IMR-90 (cell line): ENCODE results near the gene PLB1. TPM values are rescaled to one million over a fixed set of nuclear protein-coding genes. Genes with fewer than 3 reads are reported as not detected.

Experiments used
- ATAC-seq: fragments of 200-7000 bp; cut with Tn5 transposase; 2 replicates; pipeline ENCODE4 v1.9.1; 2020; ENCODE audit warnings: low read depth, mild to moderate bottlenecking, moderate library complexity
- BruUV-seq: library from RNA; stranded (reverse); fragments of 400-500 nt; replicated peaks from 2 replicates; lab custom pipeline; 2021; lab: Mats Ljungman, UMichigan
- CTCF ChIA-PET: fragments of 300-600 bp; formaldehyde crosslinking; extraction: SDS; loops from one replicate; lab custom pipeline; 2021; ENCODE audit warnings: antibody characterized with exemption; lab: Yijun Ruan, JAX
- POLR2A ChIA-PET: fragments of 300-600 bp; sonication (Branson Sonifier 250); formaldehyde crosslinking; loops from one replicate; lab custom pipeline; 2022; ENCODE audit warnings: antibody characterized with exemption; ENCODE audit not compliant: unreplicated experiment; lab: Charles Lee
- DNase-seq: peaks from one replicate; pipeline ENCODE4 v3.0.0; 2013
- H2AFZ ChIP-seq: replicated peaks from 2 replicates; pipeline ENCODE3; 2013; ENCODE audit warnings: low read length, mild to moderate bottlenecking; ENCODE audit not compliant: poor library complexity
- H2AK5ac ChIP-seq: 2 replicates; pipeline ENCODE4 v1.6.1; 2013; ENCODE audit warnings: low read depth, low read length, inconsistent platforms
- H2AK9ac ChIP-seq: replicated peaks from 2 replicates; pipeline ENCODE3; 2013; ENCODE audit warnings: mild to moderate bottlenecking, low read depth, low read length, moderate library complexity; ENCODE audit not compliant: poor library complexity
- H2BK120ac ChIP-seq: 2 replicates; pipeline ENCODE4 v1.6.1; 2013; ENCODE audit warnings: low read depth, low read length, inconsistent platforms
- H2BK15ac ChIP-seq: 3 replicates; pipeline ENCODE4 v1.6.1; 2013; ENCODE audit warnings: low read depth, low read length, inconsistent platforms
- H2BK20ac ChIP-seq: 2 replicates; pipeline ENCODE4 v1.6.1; 2013; ENCODE audit warnings: low read depth, mild to moderate bottlenecking, inconsistent platforms, low read length, moderate library complexity
- H2BK5ac ChIP-seq: 2 replicates; pipeline ENCODE4 v1.6.1; 2013; ENCODE audit warnings: mild to moderate bottlenecking, low read depth, low read length, inconsistent platforms; ENCODE audit not compliant: poor library complexity, severe bottlenecking
- H3K14ac ChIP-seq: replicated peaks from 2 replicates; pipeline ENCODE4 v1.6.1; 2013; ENCODE audit warnings: low read depth, low read length, inconsistent platforms
- H3K18ac ChIP-seq: 2 replicates; pipeline ENCODE4 v1.6.1; 2013; ENCODE audit warnings: low read depth, low read length, control low read depth
- H3K23ac ChIP-seq: 2 replicates; pipeline ENCODE4 v1.6.1; 2013; ENCODE audit warnings: low read depth, low read length, inconsistent platforms
- H3K27ac ChIP-seq: 2 replicates; pipeline ENCODE4 v1.5.1; 2013; ENCODE audit warnings: mild to moderate bottlenecking, control low read depth, low read length; ENCODE audit not compliant: insufficient read depth
- H3K27me3 ChIP-seq: 2 replicates; pipeline ENCODE4 v1.6.1; 2013; ENCODE audit warnings: low read length; ENCODE audit not compliant: control insufficient read depth, insufficient read depth
- H3K36me3 ChIP-seq: 2 replicates; pipeline ENCODE4 v1.6.1; 2013; ENCODE audit warnings: low read length, mixed read lengths; ENCODE audit not compliant: control insufficient read depth, insufficient read depth
- H3K4ac ChIP-seq: 2 replicates; pipeline ENCODE4 v1.6.1; 2013; ENCODE audit warnings: low read depth, low read length, inconsistent platforms
- H3K4me1 ChIP-seq: 2 replicates; pipeline ENCODE4 v1.6.1; 2013; ENCODE audit warnings: low read length, mixed read lengths; ENCODE audit not compliant: control insufficient read depth, insufficient read depth
- H3K4me2 ChIP-seq: 2 replicates; pipeline ENCODE4 v1.6.1; 2013; ENCODE audit warnings: low read depth, mild to moderate bottlenecking, control low read depth, low read length, moderate library complexity
- H3K4me3 ChIP-seq: 2 replicates; pipeline ENCODE4 v1.5.1; 2013; ENCODE audit warnings: low read depth, mild to moderate bottlenecking, control low read depth, low read length, moderate library complexity; ENCODE audit not compliant: insufficient read depth
- H3K56ac ChIP-seq: 2 replicates; pipeline ENCODE4 v1.6.1; 2013; ENCODE audit warnings: low read length, inconsistent platforms; ENCODE audit not compliant: insufficient read depth; ENCODE audit errors: extremely low read depth
- H3K79me1 ChIP-seq, 2 experiments: 2 replicates each; pipeline ENCODE4 v1.6.1; 2013; ENCODE audit warnings: low read length in 2 of 2, inconsistent platforms in 1 of 2, low read depth in 1 of 2
- H3K9ac ChIP-seq: 2 replicates; pipeline ENCODE4 v1.6.1; 2013; ENCODE audit warnings: low read depth, low read length, control low read depth
- H3K9me1 ChIP-seq: 2 replicates; pipeline ENCODE4 v1.6.1; 2013; ENCODE audit warnings: low read length, inconsistent platforms; ENCODE audit not compliant: insufficient read depth
- H3K9me3 ChIP-seq: 2 replicates; pipeline ENCODE4 v1.6.1; 2013; ENCODE audit warnings: low read length; ENCODE audit not compliant: control insufficient read depth, insufficient read depth
- H4K20me1 ChIP-seq: 2 replicates; pipeline ENCODE4 v1.6.1; 2013; ENCODE audit warnings: low read length, inconsistent platforms; ENCODE audit not compliant: insufficient read depth
- H4K5ac ChIP-seq: 2 replicates; pipeline ENCODE4 v1.6.1; 2013; ENCODE audit warnings: mild to moderate bottlenecking, low read depth, low read length, control low read depth
- H4K8ac ChIP-seq, 2 experiments: 2 replicates each; pipeline ENCODE4 v1.6.1; 2013; ENCODE audit warnings: low read depth in 2 of 2, low read length in 2 of 2, control low read depth in 1 of 2, inconsistent platforms in 1 of 2
- H4K91ac ChIP-seq: 2 replicates; pipeline ENCODE4 v1.6.1; 2013; ENCODE audit warnings: low read depth, low read length, inconsistent platforms; ENCODE audit not compliant: insufficient read depth
- BHLHE40 ChIP-seq: fragments of 150-350 bp; IDR thresholded peaks from 2 replicates; pipeline ENCODE4 v1.6.1; 2016; ENCODE audit warnings: mild to moderate bottlenecking, low read depth, low read length
- CHD1 ChIP-seq: IDR thresholded peaks from 2 replicates; pipeline ENCODE4 v1.6.1; 2012; ENCODE audit warnings: low read depth, low read length, improper control_type of control experiment
- MAFK ChIP-seq: IDR thresholded peaks from 2 replicates; pipeline ENCODE4 v1.6.1; 2012; ENCODE audit warnings: low read depth, low read length, improper control_type of control experiment
- MAZ ChIP-seq: IDR thresholded peaks from 2 replicates; pipeline ENCODE4 v1.6.1; 2012; ENCODE audit warnings: low read depth, mild to moderate bottlenecking, low read length, improper control_type of control experiment, moderate library complexity, borderline replicate concordance
- NFE2L2 ChIP-seq: fragments of 150-350 bp; IDR thresholded peaks from 2 replicates; pipeline ENCODE4 v1.6.1; 2016; ENCODE audit warnings: low read depth, mild to moderate bottlenecking, low read length
- RFX5 ChIP-seq: IDR thresholded peaks from 2 replicates; pipeline ENCODE4 v1.8.0; 2012; ENCODE audit warnings: low read depth, mild to moderate bottlenecking, low read length, moderate library complexity
- SMC3 ChIP-seq: fragments of 150-350 bp; IDR thresholded peaks from 2 replicates; pipeline ENCODE4 v1.6.1; 2016; ENCODE audit warnings: low read depth, mild to moderate bottlenecking, antibody characterized with exemption, low read length, moderate library complexity
- WGBS, 2 experiments: methylation state at CpG; one replicate each; pipeline versions ENCODE4 v1.1.5 to v1.1.7; 2013; ENCODE audit warnings: missing lambda C conversion rate in 2 of 2; ENCODE audit not compliant: insufficient read length in 1 of 2; ENCODE audit errors: extremely low coverage in 2 of 2; 5-methylcytosine and 5-hydroxymethylcytosine counted together
- dilution Hi-C: fragments of 300-500 bp; cut with HindIII; formaldehyde crosslinking; loops from one replicate; pipeline ENCODE4 v1.14.3; 2018; ENCODE audit warnings: low sequenced_read_pairs; ENCODE audit not compliant: unreplicated experiment
- in situ Hi-C: fragments of 300-500 bp; cut with MboI; formaldehyde crosslinking; loops from 3 replicates; pipeline ENCODE4 v1.14.3; 2019; ENCODE audit warnings: low sequenced_read_pairs, inconsistent platforms, mixed read lengths
- intact Hi-C: fragments of 100-400 bp; cut with micrococcal nuclease; formaldehyde crosslinking; loops from 2 replicates; pipeline ENCODE4 v1.10.0; 2022
- polyA plus RNA-seq, 3 experiments: library from polyadenylated mRNA; depleted of rRNA; stranded (reverse); fragments of >200 nt; gene quantifications; 2 replicates each; pipeline ENCODE4 v1.2.3, GENCODE V29; 2012; ENCODE audit warnings: low replicate concordance in 1 of 3
- total RNA-seq: library from RNA; depleted of rRNA; stranded (reverse); fragments of >200 nt; gene quantifications from 2 replicates; pipeline ENCODE4 v1.2.3, GENCODE V29; 2012
- TF ChIP-seq, protein P1 (sequence below): fragments of 150-350 bp; IDR thresholded peaks from 2 replicates; pipeline ENCODE4 v1.6.1; 2016; ENCODE audit warnings: low read depth, mild to moderate bottlenecking, low read length, moderate library complexity, borderline replicate concordance

The PLB1 gene
- total and polyA plus RNA-seq, 2 of the 4 experiments (the other 2 are of a cell fraction): 0.74 to 0.90 TPM

DNA sequence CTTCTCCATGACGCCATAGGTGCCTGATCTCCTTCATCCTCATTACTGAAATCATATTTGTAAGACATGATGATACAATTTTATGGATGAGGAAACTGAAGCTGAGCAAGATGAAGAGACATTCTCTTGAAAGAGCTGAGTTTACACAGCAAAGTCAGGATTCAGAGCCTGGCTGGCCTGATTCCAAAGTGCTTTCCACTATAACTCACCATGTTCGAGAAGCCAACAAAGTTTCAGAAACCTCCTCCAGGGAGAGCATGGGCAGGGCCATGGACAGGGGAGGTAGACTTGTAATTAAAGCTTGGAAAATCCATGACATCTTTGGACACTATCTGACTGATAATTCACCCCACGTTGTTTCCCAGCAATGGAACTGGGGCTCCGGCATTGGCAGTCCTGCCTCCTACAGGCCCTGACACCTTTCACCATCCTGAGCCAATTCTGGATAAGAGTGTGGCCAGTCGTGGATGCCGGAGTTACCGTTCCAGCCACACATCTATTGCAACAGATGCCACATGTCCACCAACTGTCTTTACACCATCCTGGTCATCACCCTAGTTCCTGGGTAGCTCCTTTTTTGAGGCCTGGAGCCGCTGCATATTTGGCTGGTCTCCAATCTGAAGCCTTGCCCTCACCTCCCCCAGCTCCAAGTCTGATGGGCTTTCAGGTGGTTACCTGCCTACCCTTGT, 170.8 kb downstream of the PLB1 start:
- BruUV-seq: no TSS peak
- Histone ChIP-seq H3K9ac (no peak overlapping the region), H3K18ac (peak overlapping the region; percentile 46), H4K8ac (no peak overlapping the region), H3K4me1 (peaks cover 31% of the 10 kb centered on the region), H3K27me3 (no peaks in the 10 kb centered on the region), H2BK20ac (peak overlapping the region; percentile 45), H3K9me3 (no peaks in the 10 kb centered on the region), H2AK9ac (peak overlapping the region; percentile 66), H4K20me1 (no peaks in the 10 kb centered on the region), H2AFZ (no peak overlapping the region), H3K14ac (no peak overlapping the region; the same call in 1 of the 2 replicates), H2BK15ac (peak overlapping the region; percentile 53; the same call in 1 of the 3 replicates), H3K4me2 (no peak overlapping the region), H2BK5ac (no peak overlapping the region), H3K27ac (no peak overlapping the region), H3K23ac (no peak overlapping the region), H2BK120ac (peak overlapping the region; percentile 10), H2AK5ac (peak overlapping the region; percentile 60; the same call in 1 of the 2 replicates), H4K5ac (no peak overlapping the region), H4K91ac (peak overlapping the region; percentile 31), H3K4me3 (no peak overlapping the region), H3K9me1 (peaks cover 16% of the 10 kb centered on the region), H3K4ac (peak overlapping the region; percentile 40), H3K79me1 (peaks cover 0 to 13% of the 10 kb centered on the region in 2 experiments; a peak in 1 of 4 replicates), H3K36me3 (no peaks in the 10 kb centered on the region), H3K56ac (no peak overlapping the region)
- peak; percentile 49 for DNase-seq
- dilution Hi-C loops (no loop called here), intact Hi-C loops (loop anchor here (10.0 kb wide), 1 partner anchor 228 kb away; the partner anchor contains the start of gene WDR43), in situ Hi-C loops (no loop called here)
- 75% methylated on average over 6 of the region's 8 CpGs; no CpG with 5 or more reads in 1 of the 2 experiments for WGBS, 2 experiments
- ChIA-PET POLR2A (no interaction called here), CTCF (interaction anchor here (1.0 kb wide), 1 partner anchor 72 kb away, joined by 3 read pairs; no protein-coding TSS in a partner anchor)
- ATAC-seq: no peak
- TF ChIP-seq RFX5: no peak
- TF ChIP-seq BHLHE40: no peak
- TF ChIP-seq, protein P1, sequence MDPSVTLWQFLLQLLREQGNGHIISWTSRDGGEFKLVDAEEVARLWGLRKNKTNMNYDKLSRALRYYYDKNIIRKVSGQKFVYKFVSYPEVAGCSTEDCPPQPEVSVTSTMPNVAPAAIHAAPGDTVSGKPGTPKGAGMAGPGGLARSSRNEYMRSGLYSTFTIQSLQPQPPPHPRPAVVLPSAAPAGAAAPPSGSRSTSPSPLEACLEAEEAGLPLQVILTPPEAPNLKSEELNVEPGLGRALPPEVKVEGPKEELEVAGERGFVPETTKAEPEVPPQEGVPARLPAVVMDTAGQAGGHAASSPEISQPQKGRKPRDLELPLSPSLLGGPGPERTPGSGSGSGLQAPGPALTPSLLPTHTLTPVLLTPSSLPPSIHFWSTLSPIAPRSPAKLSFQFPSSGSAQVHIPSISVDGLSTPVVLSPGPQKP: no peak
- TF ChIP-seq MAFK: no peak
- TF ChIP-seq CHD1: no peak
- no peak for TF ChIP-seq SMC3
- no peak for TF ChIP-seq MAZ
- TF ChIP-seq NFE2L2: no peak
